Peyer's patch (tissue), 4 donors: ENCODE results near the gene PCMT1. TPM values are rescaled to one million over a fixed set of nuclear protein-coding genes. Genes with fewer than 3 reads are reported as not detected.

Source experiments
- DNase-seq, 3 donors: peaks; one replicate each; pipeline ENCODE4 v3.0.0-alpha.2; 2017 to 2019
- H3K27ac ChIP-seq, 4 donors: fragments of 200-600 bp; sonication (generic); one replicate each; pipeline ENCODE4 v1.5.1; 2016 to 2019
- H3K27me3 ChIP-seq, 2 donors: fragments of 200-600 bp; sonication (generic); one replicate each; pipeline ENCODE4 v1.5.1; 2019
- H3K36me3 ChIP-seq, 3 donors: fragments of 200-600 bp; sonication (generic); one replicate each; pipeline ENCODE4 v1.5.1; 2016 to 2019
- H3K4me1 ChIP-seq, 4 donors: fragments of 200-600 bp; sonication (generic); one replicate each; pipeline ENCODE4 v1.5.1; 2016 to 2019
- H3K4me3 ChIP-seq, 4 donors: fragments of 200-600 bp; sonication (generic); 1 replicate in 3 of 4; 2 replicates in 1 of 4; pipeline ENCODE4 v1.5.1; 2016 to 2019; ENCODE audit warnings: mild to moderate bottlenecking in 1 of 4
- H3K9me3 ChIP-seq, 4 donors: fragments of 200-600 bp; sonication (generic); one replicate each; pipeline ENCODE4 v1.5.1; 2016 to 2019; ENCODE audit warnings: mild to moderate bottlenecking in 1 of 4
- CTCF ChIP-seq, 6 experiments: fragments of 450-650 bp in 4 of 6; fragments of 200-600 bp in 2 of 6; sonication (generic) in 1 of 6; IDR thresholded peaks; one replicate each; pipeline ENCODE4 v1.5.1; 2017 to 2019; ENCODE audit warnings: antibody characterized with exemption in 6 of 6, mild to moderate bottlenecking in 3 of 6, moderate library complexity in 1 of 6
- POLR2A ChIP-seq, 2 donors: fragments of 450-650 bp; IDR thresholded peaks; one replicate each; pipeline ENCODE4 v1.5.1; 2017; ENCODE audit warnings: antibody characterized with exemption in 2 of 2, mild to moderate bottlenecking in 2 of 2, moderate library complexity in 2 of 2
- total RNA-seq, 4 donors: library from RNA; depleted of rRNA; stranded (reverse); fragments of >200 nt; gene quantifications; one replicate each; pipeline ENCODE4 v1.1.0, GENCODE V29; 2016

Gene PCMT1
- total RNA-seq, 4 donors from 2014 or later, result 39.4 to 52.0 (median 44.9) TPM

- peaks cover 0 to 22% (median 10%) of the 10 kb centered on the region in 4 donors for H3K4me1 ChIP-seq
- no peak overlapping the region for H3K27ac ChIP-seq
- DNase-seq, result no peak
These were observed 110.4 kb downstream of the PCMT1 start for GRCh38 chr6:149859938-149860337.

GRCh38 chr6:149860513-149860833, 110.9 kb downstream of the PCMT1 start:
- TF ChIP-seq CTCF (IDR thresholded peaks at IDR 0.05), result no peak
- TF ChIP-seq POLR2A (IDR thresholded peaks at IDR 0.05), result no peak

More at GRCh38 chr6:149859938-149860337, 110.4 kb downstream of the PCMT1 start:
- H3K9me3 ChIP-seq, result no peaks in the 10 kb centered on the region
- H3K4me3 ChIP-seq, result no peak overlapping the region
- H3K27me3 ChIP-seq, result no peaks in the 10 kb centered on the region
- no peaks in the 10 kb centered on the region for H3K36me3 ChIP-seq
- no peak for TF ChIP-seq POLR2A (IDR thresholded peaks at IDR 0.05)

More at GRCh38 chr6:149860513-149860833, 110.9 kb downstream of the PCMT1 start:
- Histone ChIP-seq H3K4me1 (peaks cover 0 to 22% (median 10%) of the 10 kb centered on the region in 4 donors), H3K27me3 (no peaks in the 10 kb centered on the region), H3K4me3 (no peak overlapping the region), H3K36me3 (no peaks in the 10 kb centered on the region), H3K9me3 (no peaks in the 10 kb centered on the region), H3K27ac (no peak overlapping the region)
- no peak for DNase-seq

Other genes starting within 250 kb of the PCMT1 start
- gene PPIL4, start 203.7 kb upstream of the PCMT1 start, total RNA-seq, result 10 to 100 TPM; 15.8 to 28.9 (median 20.5) TPM
- gene GINM1, start 183.4 kb upstream of the PCMT1 start, total RNA-seq, result 10 to 100 TPM; 23.1 to 36.6 (median 26.7) TPM
- gene KATNA1, start 101.0 kb upstream of the PCMT1 start, total RNA-seq, result 10 to 100 TPM; 10.3 to 33.8 (median 15.0) TPM
- gene LATS1, start 31.6 kb upstream of the PCMT1 start, total RNA-seq, result 10 to 100 TPM; 21.8 to 38.8 (median 29.7) TPM
- 10 to 100 TPM; 16.1 to 64.4 (median 16.3) TPM for gene NUP43, start 3.2 kb upstream of the PCMT1 start, total RNA-seq
- gene LRP11, start 114.6 kb downstream of the PCMT1 start, total RNA-seq, result 10 to 100 TPM in 2 of 4 donors, 1 to 10 TPM in 2; 3.7 to 14.6 (median 11.0) TPM
- gene RAET1E, start 148.4 kb downstream of the PCMT1 start, total RNA-seq, result not detected
- not detected for gene RAET1G, start 173.4 kb downstream of the PCMT1 start, total RNA-seq
- not detected for gene ULBP2, start 192.3 kb downstream of the PCMT1 start, total RNA-seq
- not detected for gene ULBP1, start 214.2 kb downstream of the PCMT1 start, total RNA-seq